Ecto neural progenitor cell (in vitro differentiated cells): ENCODE results near the gene SLC22A15.
"Not testable (repeated sequence)": the region's sequence is repeated elsewhere in the genome, so short reads cannot be mapped to it uniquely, and the experiment has no call there.

ENCODE experiments used
- DNase-seq: peaks from one replicate; pipeline ENCODE4 v3.0.0-alpha.2; 2018; ENCODE audit warnings: low spot score

Gene SLC22A15

GRCh38 chr1:116031302-116031835 lies 55.1 kb downstream of the SLC22A15 start:
- DNase-seq = no peak

GRCh38 chr1:116033322-116033721 lies 57.0 kb downstream of the SLC22A15 start:
- peak; percentile 67 for DNase-seq

GRCh38 chr1:116036255-116036654 lies 59.9 kb downstream of the SLC22A15 start:
- DNase-seq = no peak

GRCh38 chr1:116038679-116039078 lies 62.4 kb downstream of the SLC22A15 start:
- DNase-seq = no peak

GRCh38 chr1:116044071-116044470 lies 67.8 kb downstream of the SLC22A15 start:
- no peak for DNase-seq

GRCh38 chr1:116046933-116047332 lies 70.6 kb downstream of the SLC22A15 start:
- not testable (repeated sequence) for DNase-seq

- not testable (repeated sequence) for DNase-seq
Observed at GRCh38 chr1:116051896-116052295, 75.6 kb downstream of the SLC22A15 start.

- DNase-seq = no peak
Observed at GRCh38 chr1:116062201-116062600, 85.9 kb downstream of the SLC22A15 start.

GRCh38 chr1:116064616-116065015 lies 88.3 kb downstream of the SLC22A15 start:
- DNase-seq = no peak

GRCh38 chr1:116066868-116067565 lies 90.7 kb downstream of the SLC22A15 start:
- DNase-seq = no peak

GRCh38 chr1:116067566-116067890 lies 91.2 kb downstream of the SLC22A15 start:
- no peak for DNase-seq

- DNase-seq = no peak
Observed at GRCh38 chr1:116075575-116075974, 99.3 kb downstream of the SLC22A15 start.

- no peak for DNase-seq
Observed at GRCh38 chr1:116075990-116076389, 99.7 kb downstream of the SLC22A15 start.

GRCh38 chr1:116076831-116077230 lies 100.5 kb downstream of the SLC22A15 start:
- DNase-seq = no peak

- DNase-seq = no peak
Observed at GRCh38 chr1:116078699-116079223, 102.4 kb downstream of the SLC22A15 start.

- no peak for DNase-seq
Observed at GRCh38 chr1:116087628-116088027, 111.3 kb downstream of the SLC22A15 start.

GRCh38 chr1:116089870-116090269 lies 113.6 kb downstream of the SLC22A15 start:
- no peak for DNase-seq

GRCh38 chr1:116091083-116091482 lies 114.8 kb downstream of the SLC22A15 start:
- no peak for DNase-seq

- DNase-seq = no peak
Observed at GRCh38 chr1:116092752-116093489, 116.6 kb downstream of the SLC22A15 start.

GRCh38 chr1:116095027-116095426 lies 118.7 kb downstream of the SLC22A15 start:
- no peak for DNase-seq

GRCh38 chr1:116096013-116096618 lies 119.8 kb downstream of the SLC22A15 start:
- no peak for DNase-seq

- no peak for DNase-seq
Observed at GRCh38 chr1:116097626-116098025, 121.3 kb downstream of the SLC22A15 start.

- no peak for DNase-seq
Observed at GRCh38 chr1:116099379-116099778, 123.1 kb downstream of the SLC22A15 start.
